NCI-H146 treated with DMSO at 0.1 percent for 48 hours (cell line): ENCODE data around the gene SEC14L1.
"Not testable (repeated sequence)": the region's sequence is repeated elsewhere in the genome, so short reads cannot be mapped to it uniquely, and the experiment has no call there.

Experiments
- DNase-seq: peaks from one replicate; lab custom pipeline; 2025; ENCODE audit not compliant: unreplicated experiment; lab: John Stamatoyannopoulos, UW

Gene SEC14L1

DNA sequence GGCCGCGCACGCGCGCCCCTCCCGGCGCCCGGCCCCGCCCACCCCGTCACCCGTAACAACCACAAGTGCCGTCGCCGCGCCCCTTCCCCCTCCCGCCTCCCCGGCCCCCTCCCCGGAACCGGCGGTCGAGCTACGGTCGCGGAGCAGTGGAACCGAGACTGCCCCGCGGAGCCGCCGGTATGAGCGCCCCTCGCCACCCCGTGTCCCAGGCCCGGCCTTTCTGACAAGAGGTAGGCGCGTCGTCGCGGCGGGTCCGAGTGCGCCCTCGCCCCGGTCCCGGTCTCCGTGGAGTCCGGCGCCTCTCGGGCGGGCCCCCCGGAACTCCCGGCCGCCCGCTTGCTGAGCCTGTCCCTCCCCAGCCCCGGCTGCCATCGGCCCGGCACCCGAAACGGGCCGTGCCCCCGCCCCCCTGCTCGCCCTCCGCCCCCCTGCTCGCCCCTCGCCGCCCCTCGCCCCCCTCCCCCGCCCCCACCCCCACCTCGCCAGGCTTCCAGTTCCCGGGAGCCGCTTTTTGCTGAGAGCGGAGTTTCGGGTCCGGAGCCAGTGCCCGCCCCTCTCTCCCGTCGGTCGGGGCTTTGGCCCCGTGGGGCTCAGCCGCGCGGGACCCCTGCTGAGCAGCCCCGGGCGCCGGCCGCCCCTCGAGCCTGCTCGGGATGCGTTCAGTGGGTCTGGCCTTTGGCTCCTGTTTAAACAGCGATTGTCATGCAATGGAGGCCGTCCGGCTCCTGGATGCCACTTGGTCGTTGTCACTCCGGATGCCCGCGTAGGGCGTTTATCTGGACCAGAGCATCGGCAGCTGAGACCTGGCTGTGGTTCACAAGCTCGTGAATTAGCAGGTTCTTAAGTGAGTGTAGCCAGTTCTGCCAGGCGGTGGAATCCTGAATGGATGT, at the start of gene SEC14L1:
Gene SEC14L1 (plus strand): TSS at position 92 of the 890 bp plus-strand sequence. CDS start 2,628 bp downstream, outside the sequence.
- DNase-seq, result peak; percentile 23

DNA sequence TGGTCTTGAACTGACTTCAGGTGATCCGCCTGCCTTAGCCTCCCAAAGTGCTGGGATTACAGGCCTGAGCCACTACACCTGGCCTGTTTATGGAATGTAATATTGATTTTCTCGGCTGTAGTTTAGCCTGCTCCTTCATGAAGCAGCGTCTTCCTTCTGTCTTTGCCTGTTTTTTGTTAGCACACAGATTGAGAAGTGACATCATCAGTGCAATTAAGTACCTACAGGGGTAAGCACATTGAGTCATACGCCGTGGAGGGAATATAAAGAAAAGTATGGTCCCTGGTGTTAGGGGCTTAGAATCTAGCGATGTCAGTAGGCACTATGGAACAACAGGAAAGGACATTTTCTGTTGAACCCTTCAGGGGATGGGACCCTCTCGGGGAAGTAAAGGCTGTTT, 48.7 kb upstream of the SEC14L1 start:
- DNase-seq, result no peak

DNA sequence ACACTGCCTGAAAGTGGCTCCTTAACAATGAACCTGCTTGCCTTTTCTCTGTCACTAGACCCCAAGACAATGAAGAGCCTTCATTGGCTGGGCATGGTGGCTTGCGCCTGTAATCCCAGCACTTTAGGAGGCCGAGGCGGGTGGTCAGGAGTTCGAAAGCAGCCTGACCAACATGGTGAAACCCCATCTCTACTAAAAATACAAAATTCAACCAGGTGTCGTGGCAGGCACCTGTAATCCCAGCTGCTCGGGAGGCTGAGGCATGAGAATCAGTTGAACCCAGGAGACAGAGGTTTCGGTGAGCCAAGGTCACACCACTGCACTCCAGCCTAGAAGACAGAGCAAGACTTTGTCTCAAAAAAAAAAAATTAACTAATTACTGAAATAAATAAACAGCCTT, 45.3 kb upstream of the SEC14L1 start:
- DNase-seq, result no peak

DNA sequence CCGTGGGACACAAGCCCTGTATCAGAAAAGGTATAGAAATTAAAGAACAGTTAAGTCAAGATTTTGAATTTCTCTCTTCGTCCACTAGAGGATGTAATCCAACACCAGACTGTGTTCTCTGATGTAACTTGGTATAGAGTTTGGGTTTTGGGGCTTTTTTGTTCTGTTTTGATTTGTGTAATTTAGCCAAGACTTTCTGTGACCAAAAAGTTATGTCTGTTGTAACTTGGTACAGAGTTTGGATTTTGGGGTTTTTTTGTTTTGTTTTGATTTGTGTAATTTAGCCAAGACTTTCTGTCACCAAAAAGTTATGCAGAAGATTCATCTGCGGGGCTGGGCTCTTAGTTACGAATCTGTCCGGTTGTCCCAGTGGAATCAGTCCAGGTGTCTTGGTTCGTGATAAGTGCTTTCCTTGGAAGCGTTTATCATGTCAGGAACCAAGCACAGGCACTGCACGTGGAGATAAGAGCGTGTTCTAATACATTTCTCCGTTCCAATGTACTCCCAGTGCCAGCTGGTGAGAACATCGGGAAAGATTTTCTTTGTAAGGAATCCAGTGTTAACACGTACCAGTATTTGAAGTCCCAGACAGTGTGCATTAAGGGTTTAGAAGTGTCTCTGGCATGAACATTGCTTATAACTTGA, 44.1 kb upstream of the SEC14L1 start:
- no peak for DNase-seq

DNA sequence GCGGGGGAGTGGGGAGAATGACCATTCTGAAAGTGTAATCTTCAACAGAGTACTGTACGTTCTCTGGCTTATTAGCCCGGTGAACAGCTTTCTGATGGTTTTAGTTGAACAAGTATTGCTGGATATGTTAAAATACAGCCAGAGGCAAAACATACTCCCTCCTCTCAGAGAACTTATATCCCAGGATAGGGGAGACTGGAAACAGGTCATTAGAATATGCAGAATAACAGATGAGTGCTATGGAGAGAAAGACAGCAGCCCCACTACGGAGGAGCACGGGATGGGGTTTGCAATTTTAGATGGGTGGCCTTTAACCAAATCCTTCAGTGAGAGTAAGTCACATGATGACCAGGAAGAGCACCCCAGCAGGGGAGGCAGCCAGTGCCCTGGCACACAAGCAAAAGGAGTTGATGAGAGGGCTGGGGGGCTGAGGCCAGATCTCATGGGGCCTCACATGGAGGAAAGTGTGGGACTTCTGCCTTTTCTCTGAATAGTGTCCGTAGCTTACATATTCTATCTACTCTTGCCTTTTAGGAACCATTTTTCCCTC, 43.1 kb upstream of the SEC14L1 start:
- DNase-seq, result no peak

DNA sequence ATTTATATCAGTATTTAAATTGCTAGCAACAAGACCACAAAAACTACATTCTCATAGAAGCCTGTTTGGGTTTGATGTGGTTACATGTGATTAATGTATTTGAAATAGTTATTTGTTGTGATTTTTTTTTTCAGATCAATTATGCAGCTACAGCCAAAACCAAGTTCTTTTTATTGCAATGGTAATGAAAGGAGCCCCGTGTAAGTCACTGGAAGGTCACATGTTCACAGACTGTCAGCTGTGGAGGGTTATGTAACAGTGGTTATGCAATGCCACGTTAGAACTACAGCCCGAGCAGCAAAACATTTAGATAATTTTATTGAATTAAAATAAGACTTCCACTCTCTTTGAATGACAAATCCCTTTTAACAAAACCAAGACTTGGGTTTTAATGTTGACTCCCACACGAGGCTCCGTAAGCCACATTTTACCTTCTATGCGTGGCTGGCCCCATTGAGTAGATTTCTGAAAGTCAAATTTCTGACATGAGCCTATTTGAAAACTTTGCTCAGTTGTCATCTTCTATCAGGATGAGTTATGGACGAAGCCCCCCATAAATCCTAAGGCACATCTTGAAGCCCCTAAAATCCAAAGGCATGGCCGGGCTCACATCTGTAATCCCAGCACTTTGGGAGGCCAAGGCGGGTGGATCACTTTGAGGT, 41.8 kb upstream of the SEC14L1 start:
- DNase-seq, result no peak

DNA sequence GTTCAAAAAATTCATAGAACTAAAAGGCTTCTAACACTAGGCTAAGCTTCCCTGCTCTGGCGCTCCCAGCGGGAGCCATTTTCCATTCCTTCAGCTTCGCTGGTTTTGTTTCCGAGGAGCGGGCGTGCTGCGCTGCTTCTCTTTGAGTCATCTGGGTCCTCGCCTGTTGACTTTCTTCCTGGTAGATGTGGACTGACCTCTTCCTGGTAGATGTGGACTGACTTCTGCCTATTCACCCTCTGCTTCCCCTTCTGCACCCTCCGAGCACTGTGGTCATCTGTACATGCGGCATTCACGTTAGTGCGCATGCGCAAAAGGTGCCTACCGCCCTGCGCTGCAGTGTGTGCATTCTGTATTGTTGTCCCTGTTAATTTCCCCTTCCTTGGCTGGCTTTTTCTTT, 40.8 kb upstream of the SEC14L1 start:
- DNase-seq, result no peak

DNA sequence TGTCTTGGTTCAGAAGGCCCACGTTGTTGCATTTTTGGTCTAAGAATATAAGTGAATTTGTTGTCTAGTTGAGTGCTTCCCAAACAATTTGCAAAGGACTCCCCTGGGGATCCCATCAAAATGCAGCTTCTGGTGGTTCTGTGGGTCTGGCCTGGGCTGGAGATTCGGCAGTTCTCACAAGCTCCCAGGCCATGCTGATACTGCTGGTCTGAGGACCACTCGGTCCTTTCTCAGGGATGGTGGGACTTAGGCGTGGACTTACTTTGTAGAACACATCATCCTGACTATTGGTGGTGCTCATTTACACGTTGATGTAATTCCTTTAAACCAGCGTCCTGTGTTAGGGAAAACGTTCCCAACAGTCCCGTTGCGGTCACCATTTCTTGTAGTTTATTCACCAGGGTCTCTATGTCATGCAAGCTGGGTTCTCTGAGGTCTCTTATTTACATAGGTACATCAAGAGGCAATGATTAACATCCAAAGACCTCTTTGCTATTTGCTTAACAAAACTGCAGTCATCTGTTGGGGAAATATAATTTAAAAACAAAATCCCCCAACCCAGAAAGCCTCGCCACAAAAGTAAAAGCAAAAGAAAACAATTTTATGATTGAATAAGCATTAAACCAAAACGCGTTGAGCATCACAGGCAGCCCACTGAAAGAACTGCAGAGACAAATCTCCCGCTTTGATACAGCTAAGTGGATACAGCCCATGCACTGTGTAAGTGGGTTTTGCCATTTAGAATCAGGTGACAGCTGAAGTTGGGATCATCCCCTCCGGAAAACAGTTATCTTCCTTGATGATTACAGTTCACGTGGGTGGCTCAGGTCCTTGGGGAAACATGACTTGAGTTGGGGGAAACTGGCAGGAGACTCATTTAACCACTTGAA, 39.0 kb upstream of the SEC14L1 start:
- no peak for DNase-seq

DNA sequence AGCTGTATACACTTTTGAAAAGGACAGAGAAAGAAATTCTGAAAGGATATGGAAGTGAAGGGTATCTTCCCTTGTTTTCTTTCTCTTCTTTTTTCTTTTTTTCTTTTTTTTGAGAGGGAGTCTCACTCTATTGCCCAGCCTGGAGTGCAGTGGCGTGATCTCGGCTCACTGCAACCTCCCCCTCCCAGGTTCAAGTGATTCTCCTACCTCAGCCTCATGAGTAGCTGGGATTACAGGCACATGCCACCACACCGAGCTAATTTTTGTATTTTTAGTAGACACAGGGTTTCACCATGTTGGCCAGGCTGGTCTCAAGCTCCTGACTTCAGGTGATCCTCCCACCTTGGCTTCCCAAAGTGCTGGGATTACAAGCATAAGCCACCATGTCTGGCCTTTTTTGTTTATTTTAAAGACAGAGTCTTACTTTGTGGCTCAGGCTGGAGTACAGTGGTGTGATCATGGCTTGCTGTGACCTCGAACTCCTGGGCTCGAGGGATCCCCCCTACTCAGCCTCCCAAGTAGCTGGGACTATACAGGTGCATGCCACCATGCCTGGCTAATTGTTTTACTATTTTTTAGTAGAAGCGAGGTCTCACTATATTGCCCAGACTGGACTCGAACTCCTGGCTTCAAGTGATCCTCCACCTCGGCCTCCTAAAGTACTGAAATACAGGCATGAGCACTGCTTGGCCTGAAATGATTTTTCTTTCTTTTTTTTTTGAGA, 38.2 kb upstream of the SEC14L1 start:
- not testable (repeated sequence) for DNase-seq

DNA sequence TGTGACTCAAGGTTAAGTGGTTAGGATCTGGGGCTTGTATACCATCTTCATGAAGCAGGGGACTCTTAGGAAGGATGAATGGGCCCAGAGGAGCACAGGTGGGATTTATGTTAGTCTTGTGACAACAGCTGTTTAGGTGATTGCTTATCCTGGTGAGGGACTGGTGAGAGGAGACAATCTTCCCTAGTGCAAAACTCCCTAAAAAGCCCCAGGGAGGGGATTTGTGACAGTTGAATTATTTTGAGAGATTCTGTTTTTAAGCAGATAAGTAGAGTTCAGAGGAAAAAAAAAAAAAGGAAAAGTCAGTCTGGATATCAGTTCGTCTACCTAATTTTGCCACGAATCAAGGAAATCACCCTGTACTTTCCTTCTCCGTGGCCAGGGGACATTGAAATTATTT, 35.1 kb upstream of the SEC14L1 start:
- DNase-seq, result no peak

DNA sequence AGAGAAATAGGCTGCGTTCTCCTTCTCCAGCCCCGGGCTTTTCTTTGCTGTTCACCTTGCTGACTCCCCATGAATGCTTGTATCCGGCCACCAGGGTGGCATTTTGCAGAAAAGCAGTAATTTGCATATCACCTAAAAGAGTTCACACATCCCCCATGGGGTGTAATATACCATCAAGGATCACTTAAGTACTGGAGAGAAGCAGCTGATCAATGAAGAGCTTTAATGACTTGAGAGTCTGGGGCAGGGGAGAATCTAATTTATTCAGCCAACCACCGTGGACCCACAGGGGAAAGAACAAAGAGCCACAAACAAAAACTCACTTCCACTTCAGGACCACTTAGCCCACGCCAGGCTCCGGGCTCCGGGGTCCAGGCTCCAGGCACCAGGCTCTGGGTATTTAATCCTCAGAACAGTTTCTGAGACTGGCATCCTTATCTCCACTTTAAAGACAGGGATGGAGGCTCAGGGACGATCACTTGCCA, 33.9 kb upstream of the SEC14L1 start:
- no peak for DNase-seq

DNA sequence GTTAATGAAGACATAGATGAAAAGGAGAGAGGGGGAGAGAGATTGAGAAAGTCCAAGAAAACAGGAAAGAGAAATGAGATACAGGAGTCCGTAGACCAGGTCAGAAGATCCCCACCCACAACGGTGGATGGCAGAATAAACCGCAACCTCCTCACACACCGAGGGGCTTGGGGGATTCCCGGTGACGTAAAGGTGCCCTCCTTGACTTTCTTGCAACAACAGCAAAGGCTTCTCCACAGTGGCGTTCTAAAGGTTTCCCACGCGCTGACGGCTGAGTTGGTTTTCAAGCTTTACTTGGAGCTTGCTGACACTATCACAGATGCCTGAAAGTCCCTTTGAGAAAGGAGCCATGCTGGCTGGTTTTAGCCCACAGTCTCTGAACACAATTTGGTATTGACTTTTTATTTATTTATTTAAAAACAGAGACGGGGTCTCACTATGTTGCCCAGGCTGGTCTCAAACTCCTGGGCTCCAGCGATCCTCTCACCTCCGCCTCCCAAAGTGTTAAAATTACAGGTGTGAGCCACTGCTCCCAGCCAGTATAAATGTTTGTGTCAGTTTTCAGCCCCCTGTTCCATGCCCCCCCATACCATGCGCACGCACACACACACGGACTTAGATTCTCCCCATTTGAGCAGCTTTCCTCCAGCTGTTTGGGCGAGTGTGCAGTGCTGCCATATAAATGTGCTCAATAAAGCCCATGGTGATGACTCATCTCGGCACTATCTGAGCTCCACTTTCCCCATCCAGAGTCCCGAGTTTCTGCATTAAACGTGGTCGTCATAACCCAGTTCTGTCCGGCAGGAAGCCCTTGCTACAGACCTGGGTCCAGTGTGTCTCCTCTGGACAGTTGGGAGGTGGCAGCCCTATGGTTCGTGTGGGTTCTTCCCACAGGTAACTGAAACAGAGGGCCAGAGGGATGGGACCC, 33.0 kb upstream of the SEC14L1 start:
- no peak for DNase-seq

DNA sequence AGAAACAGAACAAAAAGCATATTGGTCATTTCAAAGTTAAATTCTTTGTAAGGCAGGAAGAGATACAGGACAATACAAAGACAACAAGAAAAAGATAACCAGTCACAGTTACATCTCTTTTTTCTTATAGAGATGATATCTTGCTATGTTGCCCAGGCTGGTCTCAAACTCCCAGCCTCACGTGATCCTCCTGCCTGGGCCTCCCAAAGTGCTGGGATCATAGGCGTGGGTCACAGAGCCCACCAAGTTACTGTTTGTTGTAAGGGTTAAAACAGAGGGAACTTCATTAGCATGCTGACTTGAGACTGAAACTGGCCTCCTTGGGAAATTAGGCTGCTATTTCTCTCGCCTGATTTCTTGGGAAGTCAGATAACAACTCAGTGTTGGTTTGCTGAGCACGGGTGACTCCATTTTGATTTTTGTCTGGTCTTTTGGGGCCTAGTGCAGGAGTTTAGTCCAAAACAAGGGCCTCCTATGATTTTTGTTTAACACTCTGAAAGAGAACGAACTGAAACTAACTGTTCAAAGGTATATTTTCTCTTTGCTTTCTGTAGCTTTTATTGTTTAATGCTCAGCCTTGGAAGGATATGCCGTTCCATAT, 31.5 kb upstream of the SEC14L1 start:
- DNase-seq, result no peak

DNA sequence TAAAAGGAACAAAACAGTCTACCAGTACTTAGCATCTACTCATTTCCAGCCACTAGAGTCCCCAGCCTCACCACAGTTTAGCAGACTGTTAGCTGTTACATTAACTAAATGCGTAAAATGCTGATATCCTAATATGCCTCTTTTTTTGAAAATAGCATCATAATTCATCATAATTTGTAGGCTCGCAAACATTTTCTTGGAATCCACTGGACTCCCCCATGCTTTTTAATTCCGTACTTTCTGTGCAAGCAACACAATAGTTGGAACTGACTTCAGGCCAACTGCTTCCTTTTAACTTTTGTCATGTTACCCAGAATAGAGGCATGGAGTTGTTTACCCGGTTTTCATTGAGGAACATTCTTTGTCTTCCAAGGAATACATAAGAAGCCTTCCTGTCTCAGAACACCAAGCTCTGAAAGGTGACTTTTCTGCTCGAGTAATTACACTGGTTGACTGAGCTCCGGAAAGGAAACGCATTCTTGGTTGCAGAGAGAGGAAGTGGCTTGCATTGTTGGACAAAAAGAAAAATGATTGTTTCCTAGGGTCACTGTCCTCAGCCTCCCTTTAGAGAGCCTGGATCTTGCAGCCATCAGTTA, 30.9 kb upstream of the SEC14L1 start:
- no peak for DNase-seq

DNA sequence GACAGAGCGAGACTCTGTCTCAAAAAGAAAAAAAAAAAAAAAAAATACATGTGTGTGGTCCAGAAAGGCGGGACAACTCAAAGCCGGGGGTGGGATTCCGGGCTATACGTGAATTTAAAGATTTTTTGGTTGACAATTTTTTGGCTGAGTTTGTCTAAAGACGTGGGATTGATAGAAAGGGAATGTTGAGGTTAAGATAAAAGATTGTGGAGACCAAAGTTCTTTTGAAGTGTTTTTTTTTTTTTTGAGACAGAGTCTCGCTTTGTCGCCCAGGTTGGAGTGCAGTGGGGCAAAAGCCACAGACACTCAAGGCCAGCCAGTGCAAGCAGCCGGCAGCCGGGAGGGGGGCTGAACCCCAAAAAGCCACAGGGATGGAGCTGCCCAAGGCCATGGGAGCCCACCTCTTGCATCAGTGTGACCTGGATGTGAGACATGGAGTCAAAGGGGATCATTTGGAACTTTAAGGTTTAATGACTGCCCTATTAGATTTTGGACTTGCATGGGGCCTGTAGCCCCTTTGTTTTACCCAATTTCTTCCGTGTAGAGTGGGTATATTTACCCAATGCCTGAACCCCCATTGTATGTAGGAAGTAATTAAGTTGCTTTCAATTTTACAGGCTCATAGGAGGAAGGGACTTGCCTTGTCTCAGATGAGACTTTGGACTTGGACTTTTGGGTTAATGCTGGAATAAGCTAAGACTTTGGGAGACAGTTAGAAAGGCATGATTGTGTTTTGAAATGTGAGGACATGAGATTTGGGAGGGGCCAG, 29.4 kb upstream of the SEC14L1 start:
- not testable (repeated sequence) for DNase-seq

DNA sequence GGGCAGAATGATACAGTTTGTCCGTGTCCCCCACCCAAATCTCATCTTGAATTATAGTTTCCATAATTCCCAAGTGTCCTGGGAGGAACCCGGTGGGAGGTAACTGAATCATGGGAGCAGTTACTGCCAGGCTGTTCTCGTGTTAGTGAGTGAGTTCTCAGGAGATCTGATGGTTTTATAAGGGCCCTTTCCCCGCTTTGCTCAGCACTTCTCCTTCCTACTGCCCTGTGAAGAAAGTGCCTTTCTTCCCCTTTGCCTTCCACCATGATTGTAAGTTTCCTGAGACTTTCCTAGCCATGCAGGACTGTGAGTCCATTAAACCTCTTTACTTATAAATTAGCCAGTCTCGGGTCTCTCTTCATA, 28.9 kb upstream of the SEC14L1 start:
- DNase-seq, result no peak

DNA sequence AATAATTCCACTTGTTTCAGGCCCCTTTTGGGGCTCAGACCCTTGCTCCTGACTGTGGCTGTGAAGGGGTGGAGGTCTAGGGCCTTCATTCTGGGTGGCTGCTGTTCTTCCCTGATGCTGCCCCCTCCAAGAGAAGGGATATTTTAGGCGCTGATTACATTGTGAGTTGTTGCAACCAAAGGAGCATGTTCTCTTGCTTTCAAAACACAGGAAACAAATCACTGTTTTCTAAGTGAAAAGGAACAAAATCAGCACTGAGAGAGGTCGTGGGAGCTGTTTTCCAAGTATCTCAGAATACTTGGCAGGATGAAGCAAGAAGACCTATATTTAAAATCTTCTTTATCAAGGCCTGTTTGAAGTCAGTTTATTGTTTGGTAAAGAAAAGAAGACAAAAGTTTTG, 25.3 kb upstream of the SEC14L1 start:
- DNase-seq, result no peak
